ENCODE measurements around the gene SMAD3. TPM values are rescaled to one million over a fixed set of nuclear protein-coding genes. Genes with fewer than 3 reads are reported as not detected.
A peak's percentile ranks its signal among the peaks of the same experiment; 100 is the strongest.

The SMAD3 gene
- total RNA-seq, 1 experiment from 2014 or later, result 89.2 TPM

DNA sequence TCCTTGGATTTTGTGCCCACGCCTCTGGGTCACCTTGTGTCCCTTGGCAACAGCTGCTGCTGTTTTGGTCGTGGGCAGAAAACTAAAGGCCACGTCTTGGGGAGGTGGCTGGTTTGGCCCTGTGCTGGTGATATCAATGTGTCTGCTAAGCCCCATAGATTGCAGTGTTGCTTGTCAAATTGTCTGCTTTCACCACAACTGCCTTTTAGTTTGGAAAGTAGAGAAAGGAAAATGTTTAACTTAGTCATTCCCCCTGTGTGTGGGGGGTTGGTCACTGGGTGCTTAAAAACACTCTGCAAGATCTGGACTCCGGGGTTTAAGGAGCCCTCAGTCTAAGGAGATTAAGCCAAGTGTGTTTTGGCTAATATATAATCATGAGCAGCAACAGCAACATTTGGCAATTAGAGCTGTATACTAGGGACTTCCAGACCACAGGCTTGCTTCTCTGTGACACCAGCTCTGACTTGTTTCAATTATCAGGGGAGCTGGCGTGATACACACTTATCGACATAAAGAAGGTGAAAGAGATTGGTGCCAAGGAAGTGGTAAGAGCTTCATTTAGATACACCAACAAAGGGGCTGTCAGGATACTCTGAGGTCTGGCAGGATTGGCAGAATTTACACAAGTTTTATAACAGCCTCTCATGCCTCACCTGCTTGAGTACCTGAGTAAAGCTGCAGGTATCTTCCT is 3.5 kb downstream of the SMAD3 start:
- Histone ChIP-seq H3K9me3 (ENCODE audit: control insufficient read depth in 1 of 2, insufficient read depth in 1 of 2, low read depth in 1 of 2, low read length in 2 of 2) (no peaks in the 10 kb centered on the region), H2AFZ (ENCODE audit: low read depth, low read length, poor library complexity, severe bottlenecking) (no peak overlapping the region), H3K4me1 (ENCODE audit: control insufficient read depth in 1 of 2, insufficient read depth in 2 of 2, low read length in 2 of 2) (peaks cover 70 to 83% of the 10 kb centered on the region in 2 experiments), H3K9ac (ENCODE audit: low read length) (peak overlapping the region; percentile 96), H3K9me2 (ENCODE audit: insufficient read depth) (no peaks in the 10 kb centered on the region), H3K79me2 (ENCODE audit: insufficient read depth, low read length) (peaks cover 80% of the 10 kb centered on the region), H3K27me3 (ENCODE audit: insufficient read depth, low read length) (no peaks in the 10 kb centered on the region), H4K20me1 (ENCODE audit: insufficient read depth) (peaks cover 22% of the 10 kb centered on the region; the same call in 1 of the 2 replicates), H3K4me3 (replicated peaks in 1 of 2; ENCODE audit: low read depth in 1 of 2, low read length in 2 of 2) (peak overlapping the region in 1 of 2 experiments; percentile 90; a peak in 2 of 4 replicates), H3K4me2 (ENCODE audit: low read length) (peak overlapping the region; percentile 88), H3K36me3 (ENCODE audit: control insufficient read depth in 1 of 2, insufficient read depth in 2 of 2, low read length in 2 of 2) (peaks cover 0 to 22% of the 10 kb centered on the region in 2 experiments; a peak in 2 of 4 replicates), H3K27ac (ENCODE audit: low read depth, low read length) (peak overlapping the region; percentile 91)
- no peak for ATAC-seq
- TF ChIP-seq, protein P1, sequence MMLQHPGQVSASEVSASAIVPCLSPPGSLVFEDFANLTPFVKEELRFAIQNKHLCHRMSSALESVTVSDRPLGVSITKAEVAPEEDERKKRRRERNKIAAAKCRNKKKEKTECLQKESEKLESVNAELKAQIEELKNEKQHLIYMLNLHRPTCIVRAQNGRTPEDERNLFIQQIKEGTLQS (IDR thresholded peaks at IDR 0.05), result no peak
- TF ChIP-seq YY1 (IDR thresholded peaks at IDR 0.05; ENCODE audit: extremely low read depth, insufficient replicate concordance, low read depth, low read length) (no peak), CEBPB (IDR thresholded peaks at IDR 0.05; ENCODE audit: low read depth) (no peak), POLR2AphosphoS5 (IDR thresholded peaks at IDR 0.05; ENCODE audit: low read depth, low read length) (no peak), ZNF274 (IDR thresholded peaks at IDR 0.05; ENCODE audit: low read depth, low read length) (no peak), EZH2 (IDR thresholded peaks at IDR 0.05) (no peak), ELF1 (IDR thresholded peaks at IDR 0.05; ENCODE audit: borderline replicate concordance, low read depth) (no peak), SRF (IDR thresholded peaks at IDR 0.05; ENCODE audit: low read depth) (no peak), SP1 (IDR thresholded peaks at IDR 0.05; ENCODE audit: low read depth) (no peak), TCF7L2 (IDR thresholded peaks at IDR 0.05; ENCODE audit: borderline replicate concordance, extremely low read depth, insufficient read depth, insufficient read length) (no peak), FOSL1 (IDR thresholded peaks at IDR 0.05; ENCODE audit: low read depth) (no peak), EGR1 (IDR thresholded peaks at IDR 0.05; ENCODE audit: low read depth) (no peak), ZFX (IDR thresholded peaks at IDR 0.05) (no peak)
- TF ChIP-seq, protein P2, sequence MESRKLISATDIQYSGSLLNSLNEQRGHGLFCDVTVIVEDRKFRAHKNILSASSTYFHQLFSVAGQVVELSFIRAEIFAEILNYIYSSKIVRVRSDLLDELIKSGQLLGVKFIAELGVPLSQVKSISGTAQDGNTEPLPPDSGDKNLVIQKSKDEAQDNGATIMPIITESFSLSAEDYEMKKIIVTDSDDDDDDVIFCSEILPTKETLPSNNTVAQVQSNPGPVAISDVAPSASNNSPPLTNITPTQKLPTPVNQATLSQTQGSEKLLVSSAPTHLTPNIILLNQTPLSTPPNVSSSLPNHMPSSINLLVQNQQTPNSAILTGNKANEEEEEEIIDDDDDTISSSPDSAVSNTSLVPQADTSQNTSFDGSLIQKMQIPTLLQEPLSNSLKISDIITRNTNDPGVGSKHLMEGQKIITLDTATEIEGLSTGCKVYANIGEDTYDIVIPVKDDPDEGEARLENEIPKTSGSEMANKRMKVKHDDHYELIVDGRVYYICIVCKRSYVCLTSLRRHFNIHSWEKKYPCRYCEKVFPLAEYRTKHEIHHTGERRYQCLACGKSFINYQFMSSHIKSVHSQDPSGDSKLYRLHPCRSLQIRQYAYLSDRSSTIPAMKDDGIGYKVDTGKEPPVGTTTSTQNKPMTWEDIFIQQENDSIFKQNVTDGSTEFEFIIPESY (IDR thresholded peaks at IDR 0.05; ENCODE audit: extremely low read depth, insufficient replicate concordance, low read length), result no peak
- TF ChIP-seq, protein P3, sequence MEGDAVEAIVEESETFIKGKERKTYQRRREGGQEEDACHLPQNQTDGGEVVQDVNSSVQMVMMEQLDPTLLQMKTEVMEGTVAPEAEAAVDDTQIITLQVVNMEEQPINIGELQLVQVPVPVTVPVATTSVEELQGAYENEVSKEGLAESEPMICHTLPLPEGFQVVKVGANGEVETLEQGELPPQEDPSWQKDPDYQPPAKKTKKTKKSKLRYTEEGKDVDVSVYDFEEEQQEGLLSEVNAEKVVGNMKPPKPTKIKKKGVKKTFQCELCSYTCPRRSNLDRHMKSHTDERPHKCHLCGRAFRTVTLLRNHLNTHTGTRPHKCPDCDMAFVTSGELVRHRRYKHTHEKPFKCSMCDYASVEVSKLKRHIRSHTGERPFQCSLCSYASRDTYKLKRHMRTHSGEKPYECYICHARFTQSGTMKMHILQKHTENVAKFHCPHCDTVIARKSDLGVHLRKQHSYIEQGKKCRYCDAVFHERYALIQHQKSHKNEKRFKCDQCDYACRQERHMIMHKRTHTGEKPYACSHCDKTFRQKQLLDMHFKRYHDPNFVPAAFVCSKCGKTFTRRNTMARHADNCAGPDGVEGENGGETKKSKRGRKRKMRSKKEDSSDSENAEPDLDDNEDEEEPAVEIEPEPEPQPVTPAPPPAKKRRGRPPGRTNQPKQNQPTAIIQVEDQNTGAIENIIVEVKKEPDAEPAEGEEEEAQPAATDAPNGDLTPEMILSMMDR (IDR thresholded peaks at IDR 0.05 in 2 of 3, conservative IDR thresholded peaks at IDR 0.05 in 1 of 3; ENCODE audit: borderline replicate concordance in 1 of 3, insufficient read depth in 1 of 3, low read depth in 2 of 3, low read length in 2 of 3), result no peak
- CTCF ChIA-PET, result interaction anchor here (2.4 kb wide), 1 partner anchor 122 kb away, joined by 5 read pairs; no protein-coding TSS in a partner anchor
- BruUV-seq (replicated peaks), result no TSS peak
- intact Hi-C loops (cut with micrococcal nuclease), result loop anchor here (5.0 to 10.0 kb wide), 2 partner anchors 102 to 236 kb away; no protein-coding TSS in a partner anchor
- POLR2A ChIA-PET, result interaction anchor here (1.2 to 2.7 kb wide), 3 partner anchors 27 to 56 kb away, joined by 3 to 12 read pairs (median 5); no protein-coding TSS in a partner anchor
- DNase-seq (ENCODE audit: low read depth, low spot score), result no peak
- RAD21 ChIA-PET (ENCODE audit: low non-redundant PET in 1 of 2, low total read pairs in 2 of 2, uncharacterized antibody in 2 of 2, unreplicated experiment in 2 of 2), result interaction anchor here (0.7 to 1.0 kb wide), 3 partner anchors 19 to 54 kb away, joined by 3 read pairs; no protein-coding TSS in a partner anchor
